Fibroblast of the aortic adventitia (primary cell): Measurements from ENCODE around the gene MASP1. TPM values are rescaled to one million over a fixed set of nuclear protein-coding genes. Genes with fewer than 3 reads are reported as not detected.

Experiments used
- DNase-seq: peaks from one replicate; pipeline ENCODE4 v3.0.0-alpha.2; 2010; ENCODE audit warnings: low read depth
- H3K4me3 ChIP-seq: 2 replicates; pipeline ENCODE4 v1.5.1; 2011; ENCODE audit warnings: low read depth, mild to moderate bottlenecking, control low read depth, low read length, moderate library complexity
- CTCF ChIP-seq: IDR thresholded peaks from 2 replicates; pipeline ENCODE4 v1.5.1; 2011; ENCODE audit warnings: mild to moderate bottlenecking, low read length, control low read depth, inconsistent platforms; ENCODE audit not compliant: insufficient read depth
- total RNA-seq: library from RNA; depleted of rRNA; stranded (reverse); fragments of >200 nt; gene quantifications from 2 replicates; pipeline ENCODE4 v1.2.3, GENCODE V29; 2012; ENCODE audit warnings: low replicate concordance

Gene MASP1
- total RNA-seq, 1 donor, result 19.2 TPM

DNA sequence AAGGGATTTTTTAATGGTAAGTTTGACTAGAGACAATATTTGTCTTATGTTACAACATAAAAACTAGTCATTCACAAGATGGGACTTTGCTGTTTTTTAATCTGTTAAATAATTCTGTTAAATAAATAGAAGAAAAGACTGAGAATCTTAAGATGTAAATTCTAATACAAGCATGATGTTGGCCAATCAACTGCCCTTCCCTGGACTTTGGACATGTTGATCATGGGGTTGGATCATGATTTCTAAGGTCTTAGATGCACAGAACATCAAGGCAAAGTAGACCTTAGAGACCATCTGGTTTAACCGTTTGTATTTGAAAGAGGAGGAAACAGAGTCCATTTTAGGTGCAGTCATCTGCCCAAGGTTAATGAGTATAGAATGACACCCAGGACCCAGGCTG, 10.9 kb downstream of the MASP1 start:
- TF ChIP-seq CTCF, result no peak
- no peak overlapping the region for H3K4me3 ChIP-seq
- DNase-seq, result no peak

DNA sequence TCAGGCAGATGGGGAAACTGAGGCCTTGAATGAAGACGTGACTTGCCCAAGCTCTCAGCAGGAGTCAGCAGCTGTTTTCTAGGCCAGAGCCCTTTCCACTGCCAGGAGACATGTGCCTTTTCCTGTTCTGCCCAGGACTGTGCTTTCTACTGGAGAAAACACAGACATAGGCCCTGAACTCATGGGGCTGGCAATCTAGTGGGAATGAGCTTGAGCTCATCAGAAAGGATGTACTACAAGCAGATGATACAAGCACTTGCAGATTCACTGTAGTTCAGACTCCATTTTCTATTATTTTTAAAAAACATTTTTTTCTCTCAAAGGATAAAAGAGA, 14.4 kb downstream of the MASP1 start:
- DNase-seq, result no peak
- TF ChIP-seq CTCF, result no peak

GRCh38 chr3:187276397-187277128, 15.0 kb downstream of the MASP1 start:
- no peak overlapping the region for H3K4me3 ChIP-seq
- TF ChIP-seq CTCF, result no peak
- no peak for DNase-seq

More for the DNA sequence above, 14.4 kb downstream of the MASP1 start:
- H3K4me3 ChIP-seq, result no peak overlapping the region

GRCh38 chr3:187274977-187275338, 16.6 kb downstream of the MASP1 start:
- H3K4me3 ChIP-seq, result no peak overlapping the region
- DNase-seq, result no peak
- no peak for TF ChIP-seq CTCF

DNA sequence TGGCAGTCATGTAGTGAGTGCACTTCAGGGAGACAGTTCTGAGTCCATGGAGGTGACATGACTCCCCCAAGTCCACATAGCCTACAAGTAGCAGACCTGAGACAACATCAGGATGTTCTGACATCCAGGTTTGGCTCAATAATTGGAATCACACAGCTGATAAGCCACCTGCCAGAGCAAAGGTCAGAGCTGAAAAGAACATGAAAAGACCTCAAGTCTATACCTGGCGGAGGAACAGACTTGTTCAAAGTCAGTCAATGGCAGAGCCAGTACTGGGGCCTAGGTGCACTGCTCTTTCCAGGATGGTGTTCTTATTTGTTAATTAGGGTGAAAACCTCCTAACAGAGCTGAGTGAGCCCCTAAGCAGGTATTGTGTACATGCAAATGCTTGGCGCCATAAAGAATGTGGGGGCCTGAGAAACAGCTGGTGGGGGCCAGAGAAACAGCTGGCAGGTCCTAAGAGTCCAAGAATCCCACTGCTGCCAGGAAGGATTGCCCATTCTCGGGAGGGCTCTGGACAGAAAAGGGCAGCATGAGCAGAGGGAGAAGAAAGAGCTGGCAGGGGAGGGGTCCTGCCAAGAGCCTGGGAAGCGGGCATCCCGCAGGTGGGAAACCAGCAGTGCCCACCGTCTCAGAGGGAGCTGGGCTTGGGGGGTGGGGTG, 17.1 kb downstream of the MASP1 start:
- H3K4me3 ChIP-seq, result no peak overlapping the region
- no peak for DNase-seq
- TF ChIP-seq CTCF, result no peak

GRCh38 chr3:187271582-187271981, 20.0 kb downstream of the MASP1 start:
- DNase-seq, result no peak
- TF ChIP-seq CTCF, result no peak
- no peak overlapping the region for H3K4me3 ChIP-seq
